Tibial nerve (tissue), 4 donors: ENCODE data around the gene CWC25. TPM values are rescaled to one million over a fixed set of nuclear protein-coding genes. Genes with fewer than 3 reads are reported as not detected.

ENCODE experiments used
- DNase-seq, 2 donors: peaks; one replicate each; pipeline ENCODE4 v3.0.0-alpha.2; 2019; ENCODE audit warnings: low spot score in 2 of 2
- H3K27ac ChIP-seq, 4 donors: fragments of 200-600 bp; sonication (generic) in 3 of 4; one replicate each; pipeline ENCODE4 v1.5.1; 2017 to 2019; ENCODE audit warnings: mild to moderate bottlenecking in 1 of 4
- H3K27me3 ChIP-seq, 2 donors: fragments of 200-600 bp; sonication (generic) in 1 of 2; one replicate each; pipeline versions ENCODE4 v1.5.1 to v1.6.0; 2017 to 2019
- H3K36me3 ChIP-seq, 3 donors: fragments of 200-600 bp; sonication (generic); one replicate each; pipeline ENCODE4 v1.5.1; 2018 to 2019
- H3K4me1 ChIP-seq, 4 donors: fragments of 200-600 bp; sonication (generic) in 3 of 4; one replicate each; pipeline ENCODE4 v1.5.1; 2017 to 2019
- H3K4me3 ChIP-seq, 4 donors: fragments of 200-600 bp; sonication (generic) in 3 of 4; one replicate each; pipeline ENCODE4 v1.5.1; 2017 to 2019; ENCODE audit warnings: mild to moderate bottlenecking in 1 of 4, moderate library complexity in 1 of 4
- H3K9me3 ChIP-seq, 4 donors: fragments of 200-600 bp; sonication (generic) in 3 of 4; one replicate each; pipeline ENCODE4 v1.5.1; 2017 to 2019
- CTCF ChIP-seq, 5 experiments: fragments of 200-600 bp in 3 of 5; fragments of 450-650 bp in 2 of 5; sonication (generic) in 3 of 5; IDR thresholded peaks; one replicate each; pipeline ENCODE4 v1.5.1; 2016 to 2019; ENCODE audit warnings: antibody characterized with exemption in 5 of 5, mild to moderate bottlenecking in 3 of 5, moderate library complexity in 2 of 5
- EP300 ChIP-seq, 2 donors: sonication (generic); formaldehyde crosslinking; IDR thresholded peaks; one replicate each; pipeline ENCODE4 v1.6.1; 2017; ENCODE audit warnings: antibody characterized with exemption in 2 of 2, mild to moderate bottlenecking in 1 of 2
- POLR2A ChIP-seq, 2 donors: fragments of 450-650 bp; IDR thresholded peaks; one replicate each; pipeline ENCODE4 v1.6.1; 2017; ENCODE audit warnings: antibody characterized with exemption in 2 of 2, mild to moderate bottlenecking in 2 of 2, moderate library complexity in 2 of 2
- WGBS, 2 donors: methylation state at CpG; one replicate each; pipeline ENCODE4 v1.1.5; 2018; 5-methylcytosine and 5-hydroxymethylcytosine counted together
- total RNA-seq, 4 donors: library from RNA; depleted of rRNA; stranded (reverse); fragments of >200 nt; gene quantifications; one replicate each; pipeline ENCODE4 v1.1.0, GENCODE V29; 2016

CWC25 gene
- total RNA-seq, 4 donors from 2014 or later: 19.0 to 43.3 (median 24.9) TPM

GRCh38 chr17:38853292-38854219 is 28.4 kb upstream of the CWC25 start, which contains the start of gene RPL23:
RPL23 (minus strand) TSS chr17:38853721; CDS start chr17:38853710, 11 bp downstream.
- peak; percentile 93 to 96 for DNase-seq
- peak within 1 kb of the TSS; percentile 49 to 64 (median 60) for H3K4me3 ChIP-seq
- peaks cover 0 to 35% (median 20%) of the 10 kb centered on the region in 3 donors for H3K36me3 ChIP-seq
- TF ChIP-seq POLR2A (IDR thresholded peaks at IDR 0.05) (peak; percentile 39 to 90), EP300 (IDR thresholded peaks at IDR 0.05) (peak; percentile 96 to 99), CTCF (IDR thresholded peaks at IDR 0.05) (peak in 2 of 5 experiments; percentile 26 to 30)
- WGBS, 2 donors: 1% methylated on average over 48 of the region's 48 CpGs
- H3K27ac ChIP-seq: peak within 1 kb of the TSS; percentile 90 to 97 (median 94)
- H3K27me3 ChIP-seq: no peaks in the 10 kb centered on the region
- no peaks in the 10 kb centered on the region for H3K9me3 ChIP-seq
- peaks cover 0 to 35% (median 20%) of the 10 kb centered on the region in 4 donors for H3K4me1 ChIP-seq

- Histone ChIP-seq H3K27ac (peak overlapping the region; percentile 90 to 97 (median 94)), H3K36me3 (peaks cover 1 to 43% (median 24%) of the 10 kb centered on the region in 3 donors), H3K9me3 (no peaks in the 10 kb centered on the region), H3K4me1 (peaks cover 0 to 35% (median 20%) of the 10 kb centered on the region in 4 donors), H3K4me3 (peak overlapping the region; percentile 49 to 64 (median 60)), H3K27me3 (no peaks in the 10 kb centered on the region)
- WGBS, 2 donors: 2% methylated on average over 19 of the region's 19 CpGs
- DNase-seq: no peak
- TF ChIP-seq POLR2A (IDR thresholded peaks at IDR 0.05): no peak
- TF ChIP-seq EP300 (IDR thresholded peaks at IDR 0.05): no peak
- no peak for TF ChIP-seq CTCF (IDR thresholded peaks at IDR 0.05)
Measured at GRCh38 chr17:38852771-38853291, 27.7 kb upstream of the CWC25 start.

- H3K4me1 ChIP-seq: peaks cover 0 to 35% (median 20%) of the 10 kb centered on the region in 4 donors
- peak overlapping the region in 2 of 4 donors; percentile 34 to 95 for H3K27ac ChIP-seq
- no peak for TF ChIP-seq POLR2A (IDR thresholded peaks at IDR 0.05)
- no peak for TF ChIP-seq EP300 (IDR thresholded peaks at IDR 0.05)
- no peak for TF ChIP-seq CTCF (IDR thresholded peaks at IDR 0.05)
- 54 to 56% methylated on average over 2 of the region's 2 CpGs for WGBS, 2 donors
- no peaks in the 10 kb centered on the region for H3K9me3 ChIP-seq
- peak overlapping the region in 2 of 4 donors; percentile 62 to 64 for H3K4me3 ChIP-seq
- no peaks in the 10 kb centered on the region for H3K27me3 ChIP-seq
- peaks cover 2 to 56% (median 29%) of the 10 kb centered on the region in 3 donors for H3K36me3 ChIP-seq
- no peak for DNase-seq
Measured at GRCh38 chr17:38851434-38851833, 26.3 kb upstream of the CWC25 start.

- no peak overlapping the region for H3K27ac ChIP-seq
- H3K4me1 ChIP-seq: peaks cover 0 to 35% (median 20%) of the 10 kb centered on the region in 4 donors
- H3K9me3 ChIP-seq: no peaks in the 10 kb centered on the region
- DNase-seq: no peak
- 85 to 86% methylated on average over 7 of the region's 7 CpGs for WGBS, 2 donors
- peaks cover 2 to 63% (median 29%) of the 10 kb centered on the region in 3 donors for H3K36me3 ChIP-seq
- H3K4me3 ChIP-seq: no peak overlapping the region
- no peaks in the 10 kb centered on the region for H3K27me3 ChIP-seq
- no peak for TF ChIP-seq POLR2A (IDR thresholded peaks at IDR 0.05)
- TF ChIP-seq CTCF (IDR thresholded peaks at IDR 0.05): no peak
- TF ChIP-seq EP300 (IDR thresholded peaks at IDR 0.05): no peak
Measured at GRCh38 chr17:38850374-38850773, 25.3 kb upstream of the CWC25 start.
